ENCODE data around the gene SDHAF1.

- TF ChIP-seq CTCF (IDR thresholded peaks at IDR 0.05) (no peak), POLR2A (IDR thresholded peaks at IDR 0.05) (no peak), POLR2AphosphoS5 (IDR thresholded peaks at IDR 0.05) (no peak)
Observed at GRCh38 chr19:35949131-35949530, 45.9 kb upstream of the SDHAF1 start.

All from prostate gland (tissue), 2 donors.